ENCODE results near the gene GGPS1.

- TF ChIP-seq CTCF (IDR thresholded peaks at IDR 0.05; ENCODE audit: borderline replicate concordance, extremely low read depth, low read length, poor library complexity, severe bottlenecking) (no peak), EZH2 (IDR thresholded peaks at IDR 0.05; ENCODE audit: borderline replicate concordance, low read depth, low read length, severe bottlenecking) (no peak)
Measured at GRCh38 chr1:235286667-235287066, 41.7 kb upstream of the GGPS1 start.
